ENCODE results near the gene ACTRT2.

GRCh38 chr1:3049905-3050304 is 28.6 kb downstream of the ACTRT2 start:
- TF ChIP-seq CTCF (IDR thresholded peaks at IDR 0.05) (no peak), POLR2A (IDR thresholded peaks at IDR 0.05) (no peak)

Data from Peyer's patch (tissue), 4 donors.